Upper lobe of left lung (tissue), 4 donors: ENCODE measurements around the gene ZNF565.

Experiments used
- CTCF ChIP-seq, 6 experiments: fragments of 450-650 bp in 4 of 6; fragments of 200-600 bp in 2 of 6; sonication (generic) in 2 of 6; IDR thresholded peaks; one replicate each; pipeline ENCODE4 v1.5.1; 2016 to 2019; ENCODE audit warnings: antibody characterized with exemption in 6 of 6
- POLR2AphosphoS5 ChIP-seq, 2 donors: sonication (generic); formaldehyde crosslinking; IDR thresholded peaks; one replicate each; pipeline ENCODE4 v1.5.1; 2017; ENCODE audit warnings: antibody characterized with exemption in 2 of 2

DNA sequence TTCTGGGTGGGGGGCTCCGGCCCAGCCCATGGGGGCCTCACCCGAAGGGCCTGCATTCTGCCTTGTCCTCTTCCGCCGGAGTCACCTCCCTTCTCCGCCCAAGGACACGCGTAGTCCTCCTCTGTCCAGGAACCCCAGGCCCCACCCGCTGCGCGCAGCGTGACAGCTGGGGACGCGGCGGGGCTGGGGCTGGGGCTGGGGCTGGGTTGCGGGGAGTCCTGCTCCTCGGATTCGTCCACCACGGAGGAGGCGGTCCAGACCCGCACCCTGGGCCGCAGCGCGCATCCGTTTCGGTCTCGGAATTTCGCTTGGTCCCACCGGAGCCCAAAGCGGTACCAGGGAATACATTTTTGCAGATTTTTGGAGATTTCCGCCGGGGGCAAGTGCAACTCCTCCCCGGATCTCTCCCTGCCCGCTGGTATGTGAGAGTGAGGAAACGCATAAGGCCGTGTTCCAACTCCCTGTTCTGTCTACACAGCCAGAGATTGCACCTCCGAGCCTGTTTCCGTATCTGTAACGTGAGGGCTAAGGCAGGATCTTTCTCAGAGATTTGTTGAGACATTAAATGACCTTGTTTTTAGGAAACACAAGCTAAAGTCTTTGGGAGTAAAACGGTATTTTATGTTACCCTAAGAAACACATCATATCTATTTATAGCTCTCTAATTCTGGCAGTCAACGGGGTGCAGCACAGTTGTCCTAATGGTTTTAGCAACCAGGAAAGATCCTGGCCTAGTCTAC lies 61.9 kb downstream of the ZNF565 start, which contains the start of gene COX7A1:
- TF ChIP-seq CTCF (IDR thresholded peaks at IDR 0.05) (no peak), POLR2AphosphoS5 (IDR thresholded peaks at IDR 0.05) (peak; percentile 56 to 93)
